ENCODE results near the gene UGT2B10. TPM values are rescaled to one million over a fixed set of nuclear protein-coding genes. Genes with fewer than 3 reads are reported as not detected.
"Not testable (repeated sequence)": the region's sequence is repeated elsewhere in the genome, so short reads cannot be mapped to it uniquely, and the experiment has no call there.

UGT2B10 gene
- total RNA-seq (not detected), polyA plus RNA-seq (not detected)
- long read RNA-seq, donor 1 = 0 reads
- long read RNA-seq, donor 2 = 0 reads

- DNase-seq; H3K27ac ChIP-seq; H3K36me3 ChIP-seq (ENCODE audit: insufficient read depth in 1 of 2, low read depth in 1 of 2); H3K27me3 ChIP-seq (ENCODE audit: insufficient read depth in 3 of 3, low read length in 2 of 3); H3K4me1 ChIP-seq; H3K4me3 ChIP-seq; intact Hi-C loops (cut with DNase I); H3K9me3 ChIP-seq; ATAC-seq: not testable (repeated sequence)
- WGBS, 3 donors = 71 to 73% (median 71%) methylated on average over 4 of the region's 4 CpGs
These were observed at the start of gene UGT2B10 for GRCh38 chr4:68815617-68816409. TSS of gene UGT2B10 (plus strand) at chr4:68815994. CDS start at chr4:68816020, 26 bp downstream.

- intact Hi-C loops (cut with DNase I) = not testable (repeated sequence)
These were observed 44.0 kb upstream of the UGT2B10 start for GRCh38 chr4:68771836-68772235.

DNA sequence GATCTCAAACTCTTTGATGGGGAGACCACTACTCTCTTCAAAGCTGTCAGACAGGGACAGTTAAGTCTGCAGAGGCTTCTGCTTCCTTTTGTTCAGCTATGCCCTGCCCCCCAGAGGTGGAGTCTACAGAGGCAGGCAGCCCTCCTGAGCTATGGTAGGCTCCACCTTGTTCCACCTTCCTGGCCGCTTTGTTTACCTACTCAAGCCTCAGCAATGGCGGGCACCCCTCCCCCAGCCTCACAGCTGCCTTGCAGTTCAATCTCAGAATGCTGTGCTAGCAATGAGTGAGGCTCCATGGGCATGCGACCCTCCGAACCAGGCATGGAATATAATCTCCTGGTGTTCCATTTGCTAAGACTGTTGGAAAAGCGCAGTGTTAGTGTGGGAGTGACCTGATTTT lies 42.1 kb upstream of the UGT2B10 start:
- no peak for DNase-seq
- Histone ChIP-seq H3K27me3 (ENCODE audit: insufficient read depth in 3 of 3, low read length in 2 of 3) (no peaks in the 10 kb centered on the region), H3K9me3 (no peaks in the 10 kb centered on the region), H3K4me3 (no peak overlapping the region), H3K27ac (no peak overlapping the region), H3K4me1 (no peaks in the 10 kb centered on the region), H3K36me3 (ENCODE audit: insufficient read depth in 1 of 2, low read depth in 1 of 2) (no peaks in the 10 kb centered on the region)
- no peak for TF ChIP-seq CTCF (IDR thresholded peaks at IDR 0.05)
- intact Hi-C loops (cut with DNase I) = no loop called here
- whole genome bisulfite sequencing, 3 donors = 71 to 86% (median 80%) methylated on average over 5 of the region's 5 CpGs
- no peak for ATAC-seq

More at GRCh38 chr4:68771836-68772235, 44.0 kb upstream of the UGT2B10 start:
- ATAC-seq; H3K9me3 ChIP-seq; H3K36me3 ChIP-seq (ENCODE audit: insufficient read depth in 1 of 2, low read depth in 1 of 2); DNase-seq; H3K27me3 ChIP-seq (ENCODE audit: insufficient read depth in 3 of 3, low read length in 2 of 3); H3K4me3 ChIP-seq; H3K4me1 ChIP-seq; H3K27ac ChIP-seq: not testable (repeated sequence)

DNA sequence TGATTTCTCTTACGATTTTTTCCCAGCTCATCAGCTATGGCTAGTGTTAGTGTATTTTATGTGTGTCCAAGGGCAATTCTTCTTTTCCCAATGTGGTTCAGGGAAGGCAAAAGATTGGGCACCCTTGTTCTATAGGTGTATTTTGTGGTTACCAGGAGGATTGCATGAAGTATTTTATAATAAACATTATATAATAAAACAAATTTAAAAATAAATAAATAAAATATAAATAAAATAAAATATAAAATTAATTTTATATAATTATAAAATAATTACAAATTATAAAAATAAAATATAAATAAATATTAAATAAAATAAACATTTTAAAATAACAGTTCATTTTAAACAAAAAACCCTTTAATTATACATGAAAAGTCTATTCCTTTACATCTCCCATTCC lies 35.6 kb upstream of the UGT2B10 start:
- no peaks in the 10 kb centered on the region for H3K27me3 ChIP-seq (ENCODE audit: insufficient read depth in 3 of 3, low read length in 2 of 3)
- H3K27ac ChIP-seq = no peak overlapping the region
- intact Hi-C loops (cut with DNase I) = no loop called here
- no peaks in the 10 kb centered on the region for H3K36me3 ChIP-seq (ENCODE audit: insufficient read depth in 1 of 2, low read depth in 1 of 2)
- no peak for TF ChIP-seq CTCF (IDR thresholded peaks at IDR 0.05)
- 78 to 89% (median 82%) methylated on average over 1 of the region's 1 CpG for WGBS, 3 donors
- peaks cover 19% of the 10 kb centered on the region for H3K9me3 ChIP-seq
- H3K4me1 ChIP-seq = no peaks in the 10 kb centered on the region
- ATAC-seq (no peak), DNase-seq (no peak)
- H3K4me3 ChIP-seq = no peak overlapping the region

- no peak overlapping the region for H3K4me3 ChIP-seq
- H3K9me3 ChIP-seq = no peaks in the 10 kb centered on the region
- H3K4me1 ChIP-seq = no peaks in the 10 kb centered on the region
- H3K27ac ChIP-seq = no peak overlapping the region
- no peak for TF ChIP-seq CTCF (IDR thresholded peaks at IDR 0.05)
- DNase-seq = no peak
- no peak for ATAC-seq
- H3K27me3 ChIP-seq (ENCODE audit: insufficient read depth in 3 of 3, low read length in 2 of 3) = no peaks in the 10 kb centered on the region
- intact Hi-C loops (cut with DNase I) = no loop called here
- no peaks in the 10 kb centered on the region for H3K36me3 ChIP-seq (ENCODE audit: insufficient read depth in 1 of 2, low read depth in 1 of 2)
- 39 to 55% (median 53%) methylated on average over 1 of the region's 1 CpG for WGBS, 3 donors
These were observed 18.7 kb upstream of the UGT2B10 start for GRCh38 chr4:68797048-68797447.
